GM12878 (cell line): ENCODE measurements around the gene ZG16. TPM values are rescaled to one million over a fixed set of nuclear protein-coding genes. Genes with fewer than 3 reads are reported as not detected.

Experiments used
- ATF7 ChIP-seq: fragments of 450-650 bp; IDR thresholded peaks from 2 replicates; pipeline ENCODE4 v1.6.1; 2016; ENCODE audit warnings: low read depth, mild to moderate bottlenecking
- BACH1 ChIP-seq: fragments of 450-650 bp; IDR thresholded peaks from 2 replicates; pipeline ENCODE4 v1.6.1; 2017; ENCODE audit warnings: mild to moderate bottlenecking, borderline replicate concordance
- CBX5 ChIP-seq: sonication (generic); IDR thresholded peaks from 2 replicates; pipeline ENCODE4 v1.6.1; 2016; ENCODE audit warnings: low read depth, moderate library complexity, mild to moderate bottlenecking, inconsistent platforms
- CEBPB ChIP-seq, 2 experiments: fragments of 150-350 bp in 1 of 2; IDR thresholded peaks; 2 replicates each; pipeline ENCODE4 v1.6.1; 2012 to 2014; ENCODE audit warnings: low read depth in 2 of 2, low read length in 2 of 2, borderline replicate concordance in 1 of 2, inconsistent platforms in 1 of 2
- CHD4 ChIP-seq: fragments of 200-600 bp; sonication (generic); IDR thresholded peaks from 2 replicates; pipeline ENCODE4 v1.6.1; 2016; ENCODE audit warnings: mild to moderate bottlenecking
- IKZF1 ChIP-seq: fragments of 450-650 bp; conservative IDR thresholded peaks from 2 replicates; pipeline ENCODE4 v1.6.1; 2017; ENCODE audit warnings: antibody characterized with exemption, mild to moderate bottlenecking
- KLF5 ChIP-seq: fragments of 450-650 bp; IDR thresholded peaks from 2 replicates; pipeline ENCODE4 v1.6.1; 2014; ENCODE audit warnings: mild to moderate bottlenecking; ENCODE audit not compliant: partially characterized antibody
- MYC ChIP-seq: IDR thresholded peaks from 2 replicates; pipeline ENCODE4 v1.6.1; 2011; ENCODE audit warnings: mild to moderate bottlenecking, low read length, moderate library complexity, inconsistent platforms; ENCODE audit not compliant: insufficient read depth, insufficient replicate concordance, insufficient read length, severe bottlenecking
- POLR2AphosphoS2 ChIP-seq: IDR thresholded peaks from 2 replicates; pipeline ENCODE4 v1.6.1; 2011; ENCODE audit warnings: low read depth, mild to moderate bottlenecking, low read length, improper control_type of control experiment, moderate library complexity
- RUNX3 ChIP-seq: IDR thresholded peaks from 2 replicates; pipeline ENCODE4 v1.6.1; 2012; ENCODE audit warnings: low read length, inconsistent platforms
- SMARCA5 ChIP-seq: fragments of 450-650 bp; IDR thresholded peaks from 2 replicates; pipeline ENCODE4 v1.6.1; 2017; ENCODE audit warnings: mild to moderate bottlenecking
- TCF3 ChIP-seq: IDR thresholded peaks from 2 replicates; pipeline ENCODE4 v1.6.1; 2012; ENCODE audit warnings: low read depth, mild to moderate bottlenecking, low read length, borderline replicate concordance; ENCODE audit not compliant: insufficient read depth
- ZBED1 ChIP-seq: IDR thresholded peaks from 2 replicates; pipeline ENCODE4 v1.6.1; 2016; ENCODE audit warnings: borderline replicate concordance
- ZNF217 ChIP-seq: fragments of 450-650 bp; IDR thresholded peaks from 2 replicates; pipeline ENCODE4 v1.6.1; 2017; ENCODE audit warnings: antibody characterized with exemption, mild to moderate bottlenecking
- ZNF24 ChIP-seq: fragments of 450-650 bp; IDR thresholded peaks from 2 replicates; pipeline ENCODE4 v1.6.1; 2017; ENCODE audit warnings: antibody characterized with exemption, mild to moderate bottlenecking
- polyA plus RNA-seq, 11 experiments: library from polyadenylated mRNA; depleted of rRNA in 4 of 11; unstranded in 6 of 11; stranded (reverse) in 5 of 11; fragments of >200 nt; fragmentation: Nextera tagmentation in 4 of 11; fragmentation: Illumina TruSeq in 1 of 11; extraction: Ambion mirVana in 4 of 11; extraction: Trizol in 1 of 11; gene quantifications; 1 replicate in 1 of 11; 2 replicates in 10 of 11; pipeline versions ENCODE4 v1.2.1 to v1.2.3, GENCODE V29; 2011 to 2016; ENCODE audit warnings: inconsistent platforms in 2 of 11, missing spikeins in 2 of 11, low read depth in 1 of 11
- total RNA-seq, 4 experiments: library from RNA; depleted of rRNA in 3 of 4; stranded (reverse); fragments of >200 nt in 3 of 4; fragmentation: Illumina TruSeq in 1 of 4; extraction: Trizol in 1 of 4; gene quantifications; 2 replicates each; pipeline versions ENCODE4 v1.2.1 to v1.2.3, GENCODE V29; 2013 to 2021
- TF ChIP-seq, protein P1 (sequence below): fragments of 450-650 bp; formaldehyde crosslinking; IDR thresholded peaks from 2 replicates; pipeline ENCODE4 v1.4.0; 2020; ENCODE audit warnings: mild to moderate bottlenecking, moderate library complexity
- TF ChIP-seq, protein P2 (sequence below): IDR thresholded peaks from 2 replicates; pipeline ENCODE4 v1.6.1; 2012; ENCODE audit warnings: improper control_type of control experiment, low read depth, low read length; ENCODE audit not compliant: insufficient replicate concordance
- TF ChIP-seq, protein P3 (sequence below): fragments of 450-650 bp; IDR thresholded peaks from 2 replicates; pipeline ENCODE4 v1.6.1; 2017; ENCODE audit warnings: mild to moderate bottlenecking
- TF ChIP-seq, protein P4 (sequence below): fragments of 450-650 bp; IDR thresholded peaks from 2 replicates; pipeline ENCODE4 v1.6.1; 2016; ENCODE audit warnings: mild to moderate bottlenecking

ZG16 gene
- total and polyA plus RNA-seq, 10 of the 15 experiments (the other 5 are each of a cell fraction or from before 2014, with no cell fraction given) = not detected

DNA sequence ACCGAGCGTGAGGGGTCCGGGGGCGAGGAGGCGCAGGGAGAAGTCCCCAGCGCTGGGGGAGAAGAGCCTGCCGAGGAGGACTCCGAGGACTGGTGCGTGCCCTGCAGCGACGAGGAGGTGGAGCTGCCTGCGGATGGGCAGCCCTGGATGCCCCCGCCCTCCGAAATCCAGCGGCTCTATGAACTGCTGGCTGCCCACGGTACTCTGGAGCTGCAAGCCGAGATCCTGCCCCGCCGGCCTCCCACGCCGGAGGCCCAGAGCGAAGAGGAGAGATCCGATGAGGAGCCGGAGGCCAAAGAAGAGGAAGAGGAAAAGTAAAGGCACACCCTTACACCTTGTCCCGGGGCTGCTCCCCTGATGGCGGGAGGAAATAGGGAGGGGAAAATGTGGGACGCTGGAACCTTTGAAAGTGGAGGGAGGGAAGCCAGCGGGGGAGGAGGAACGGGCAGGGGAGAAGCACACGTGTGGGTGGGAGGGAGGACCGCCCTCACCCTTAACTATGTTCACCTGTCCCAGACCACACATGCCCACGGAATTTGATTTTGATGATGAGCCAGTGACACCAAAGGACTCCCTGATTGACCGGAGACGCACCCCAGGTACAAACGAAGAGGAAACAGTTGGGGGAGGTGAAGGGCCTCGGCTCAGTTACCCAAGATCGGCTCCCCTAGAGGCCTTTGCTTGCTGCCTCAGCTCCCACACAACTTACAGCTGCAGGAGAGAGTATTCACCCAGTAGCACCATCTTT lies 38.8 kb downstream of the ZG16 start (continued):
- TF ChIP-seq KLF5 (peak; percentile 1), CBX5 (no peak), SMARCA5 (no peak), ZNF24 (no peak), TCF3 (no peak), MYC (no peak), IKZF1 (no peak; the same call in 1 of the 2 replicates), BACH1 (no peak), ZNF217 (no peak), ATF7 (no peak), CHD4 (no peak), RUNX3 (no peak), CEBPB (IDR thresholded peaks at IDR 0.05; ENCODE audit: borderline replicate concordance in 1 of 2, low read depth in 2 of 2, low read length in 2 of 2) (no peak), POLR2AphosphoS2 (no peak), ZBED1 (no peak)
- TF ChIP-seq, protein P1, sequence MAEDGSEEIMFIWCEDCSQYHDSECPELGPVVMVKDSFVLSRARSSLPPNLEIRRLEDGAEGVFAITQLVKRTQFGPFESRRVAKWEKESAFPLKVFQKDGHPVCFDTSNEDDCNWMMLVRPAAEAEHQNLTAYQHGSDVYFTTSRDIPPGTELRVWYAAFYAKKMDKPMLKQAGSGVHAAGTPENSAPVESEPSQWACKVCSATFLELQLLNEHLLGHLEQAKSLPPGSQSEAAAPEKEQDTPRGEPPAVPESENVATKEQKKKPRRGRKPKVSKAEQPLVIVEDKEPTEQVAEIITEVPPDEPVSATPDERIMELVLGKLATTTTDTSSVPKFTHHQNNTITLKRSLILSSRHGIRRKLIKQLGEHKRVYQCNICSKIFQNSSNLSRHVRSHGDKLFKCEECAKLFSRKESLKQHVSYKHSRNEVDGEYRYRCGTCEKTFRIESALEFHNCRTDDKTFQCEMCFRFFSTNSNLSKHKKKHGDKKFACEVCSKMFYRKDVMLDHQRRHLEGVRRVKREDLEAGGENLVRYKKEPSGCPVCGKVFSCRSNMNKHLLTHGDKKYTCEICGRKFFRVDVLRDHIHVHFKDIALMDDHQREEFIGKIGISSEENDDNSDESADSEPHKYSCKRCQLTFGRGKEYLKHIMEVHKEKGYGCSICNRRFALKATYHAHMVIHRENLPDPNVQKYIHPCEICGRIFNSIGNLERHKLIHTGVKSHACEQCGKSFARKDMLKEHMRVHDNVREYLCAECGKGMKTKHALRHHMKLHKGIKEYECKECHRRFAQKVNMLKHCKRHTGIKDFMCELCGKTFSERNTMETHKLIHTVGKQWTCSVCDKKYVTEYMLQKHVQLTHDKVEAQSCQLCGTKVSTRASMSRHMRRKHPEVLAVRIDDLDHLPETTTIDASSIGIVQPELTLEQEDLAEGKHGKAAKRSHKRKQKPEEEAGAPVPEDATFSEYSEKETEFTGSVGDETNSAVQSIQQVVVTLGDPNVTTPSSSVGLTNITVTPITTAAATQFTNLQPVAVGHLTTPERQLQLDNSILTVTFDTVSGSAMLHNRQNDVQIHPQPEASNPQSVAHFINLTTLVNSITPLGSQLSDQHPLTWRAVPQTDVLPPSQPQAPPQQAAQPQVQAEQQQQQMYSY (CRISPR knock-in tag) = no peak
- TF ChIP-seq, protein P2, sequence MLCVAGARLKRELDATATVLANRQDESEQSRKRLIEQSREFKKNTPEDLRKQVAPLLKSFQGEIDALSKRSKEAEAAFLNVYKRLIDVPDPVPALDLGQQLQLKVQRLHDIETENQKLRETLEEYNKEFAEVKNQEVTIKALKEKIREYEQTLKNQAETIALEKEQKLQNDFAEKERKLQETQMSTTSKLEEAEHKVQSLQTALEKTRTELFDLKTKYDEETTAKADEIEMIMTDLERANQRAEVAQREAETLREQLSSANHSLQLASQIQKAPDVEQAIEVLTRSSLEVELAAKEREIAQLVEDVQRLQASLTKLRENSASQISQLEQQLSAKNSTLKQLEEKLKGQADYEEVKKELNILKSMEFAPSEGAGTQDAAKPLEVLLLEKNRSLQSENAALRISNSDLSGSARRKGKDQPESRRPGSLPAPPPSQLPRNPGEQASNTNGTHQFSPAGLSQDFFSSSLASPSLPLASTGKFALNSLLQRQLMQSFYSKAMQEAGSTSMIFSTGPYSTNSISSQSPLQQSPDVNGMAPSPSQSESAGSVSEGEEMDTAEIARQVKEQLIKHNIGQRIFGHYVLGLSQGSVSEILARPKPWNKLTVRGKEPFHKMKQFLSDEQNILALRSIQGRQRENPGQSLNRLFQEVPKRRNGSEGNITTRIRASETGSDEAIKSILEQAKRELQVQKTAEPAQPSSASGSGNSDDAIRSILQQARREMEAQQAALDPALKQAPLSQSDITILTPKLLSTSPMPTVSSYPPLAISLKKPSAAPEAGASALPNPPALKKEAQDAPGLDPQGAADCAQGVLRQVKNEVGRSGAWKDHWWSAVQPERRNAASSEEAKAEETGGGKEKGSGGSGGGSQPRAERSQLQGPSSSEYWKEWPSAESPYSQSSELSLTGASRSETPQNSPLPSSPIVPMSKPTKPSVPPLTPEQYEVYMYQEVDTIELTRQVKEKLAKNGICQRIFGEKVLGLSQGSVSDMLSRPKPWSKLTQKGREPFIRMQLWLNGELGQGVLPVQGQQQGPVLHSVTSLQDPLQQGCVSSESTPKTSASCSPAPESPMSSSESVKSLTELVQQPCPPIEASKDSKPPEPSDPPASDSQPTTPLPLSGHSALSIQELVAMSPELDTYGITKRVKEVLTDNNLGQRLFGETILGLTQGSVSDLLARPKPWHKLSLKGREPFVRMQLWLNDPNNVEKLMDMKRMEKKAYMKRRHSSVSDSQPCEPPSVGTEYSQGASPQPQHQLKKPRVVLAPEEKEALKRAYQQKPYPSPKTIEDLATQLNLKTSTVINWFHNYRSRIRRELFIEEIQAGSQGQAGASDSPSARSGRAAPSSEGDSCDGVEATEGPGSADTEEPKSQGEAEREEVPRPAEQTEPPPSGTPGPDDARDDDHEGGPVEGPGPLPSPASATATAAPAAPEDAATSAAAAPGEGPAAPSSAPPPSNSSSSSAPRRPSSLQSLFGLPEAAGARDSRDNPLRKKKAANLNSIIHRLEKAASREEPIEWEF = no peak
- TF ChIP-seq, protein P3, sequence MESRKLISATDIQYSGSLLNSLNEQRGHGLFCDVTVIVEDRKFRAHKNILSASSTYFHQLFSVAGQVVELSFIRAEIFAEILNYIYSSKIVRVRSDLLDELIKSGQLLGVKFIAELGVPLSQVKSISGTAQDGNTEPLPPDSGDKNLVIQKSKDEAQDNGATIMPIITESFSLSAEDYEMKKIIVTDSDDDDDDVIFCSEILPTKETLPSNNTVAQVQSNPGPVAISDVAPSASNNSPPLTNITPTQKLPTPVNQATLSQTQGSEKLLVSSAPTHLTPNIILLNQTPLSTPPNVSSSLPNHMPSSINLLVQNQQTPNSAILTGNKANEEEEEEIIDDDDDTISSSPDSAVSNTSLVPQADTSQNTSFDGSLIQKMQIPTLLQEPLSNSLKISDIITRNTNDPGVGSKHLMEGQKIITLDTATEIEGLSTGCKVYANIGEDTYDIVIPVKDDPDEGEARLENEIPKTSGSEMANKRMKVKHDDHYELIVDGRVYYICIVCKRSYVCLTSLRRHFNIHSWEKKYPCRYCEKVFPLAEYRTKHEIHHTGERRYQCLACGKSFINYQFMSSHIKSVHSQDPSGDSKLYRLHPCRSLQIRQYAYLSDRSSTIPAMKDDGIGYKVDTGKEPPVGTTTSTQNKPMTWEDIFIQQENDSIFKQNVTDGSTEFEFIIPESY = no peak
- TF ChIP-seq, protein P4, sequence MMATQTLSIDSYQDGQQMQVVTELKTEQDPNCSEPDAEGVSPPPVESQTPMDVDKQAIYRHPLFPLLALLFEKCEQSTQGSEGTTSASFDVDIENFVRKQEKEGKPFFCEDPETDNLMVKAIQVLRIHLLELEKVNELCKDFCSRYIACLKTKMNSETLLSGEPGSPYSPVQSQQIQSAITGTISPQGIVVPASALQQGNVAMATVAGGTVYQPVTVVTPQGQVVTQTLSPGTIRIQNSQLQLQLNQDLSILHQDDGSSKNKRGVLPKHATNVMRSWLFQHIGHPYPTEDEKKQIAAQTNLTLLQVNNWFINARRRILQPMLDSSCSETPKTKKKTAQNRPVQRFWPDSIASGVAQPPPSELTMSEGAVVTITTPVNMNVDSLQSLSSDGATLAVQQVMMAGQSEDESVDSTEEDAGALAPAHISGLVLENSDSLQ = peak; percentile 38; the same call in 1 of the 2 replicates
